GM10248 (cell line): ENCODE data around the gene NR4A3.

ENCODE experiments used
- CTCF ChIA-PET: fragments of 300-600 bp; sonication (Branson Sonifier 250); formaldehyde crosslinking; extraction: SDS; loops from one replicate; lab custom pipeline; 2021; ENCODE audit warnings: antibody characterized with exemption; lab: Yijun Ruan, JAX
- POLR2A ChIA-PET: fragments of 350-650 bp; sonication (Branson Sonifier 250); formaldehyde crosslinking; extraction: SDS; loops from one replicate; lab custom pipeline; 2020; ENCODE audit warnings: antibody characterized with exemption; lab: Yijun Ruan, JAX
- DNase-seq: peaks from one replicate; pipeline ENCODE4 v3.0.0; 2012; ENCODE audit errors: extremely low spot score
- TF ChIP-seq, protein P1 (sequence below): IDR thresholded peaks from 2 replicates; pipeline ENCODE4 v1.5.1; 2012; ENCODE audit warnings: mild to moderate bottlenecking, low read depth; ENCODE audit errors: extremely low read depth, missing control alignments, control extremely low read depth

The NR4A3 gene

DNA sequence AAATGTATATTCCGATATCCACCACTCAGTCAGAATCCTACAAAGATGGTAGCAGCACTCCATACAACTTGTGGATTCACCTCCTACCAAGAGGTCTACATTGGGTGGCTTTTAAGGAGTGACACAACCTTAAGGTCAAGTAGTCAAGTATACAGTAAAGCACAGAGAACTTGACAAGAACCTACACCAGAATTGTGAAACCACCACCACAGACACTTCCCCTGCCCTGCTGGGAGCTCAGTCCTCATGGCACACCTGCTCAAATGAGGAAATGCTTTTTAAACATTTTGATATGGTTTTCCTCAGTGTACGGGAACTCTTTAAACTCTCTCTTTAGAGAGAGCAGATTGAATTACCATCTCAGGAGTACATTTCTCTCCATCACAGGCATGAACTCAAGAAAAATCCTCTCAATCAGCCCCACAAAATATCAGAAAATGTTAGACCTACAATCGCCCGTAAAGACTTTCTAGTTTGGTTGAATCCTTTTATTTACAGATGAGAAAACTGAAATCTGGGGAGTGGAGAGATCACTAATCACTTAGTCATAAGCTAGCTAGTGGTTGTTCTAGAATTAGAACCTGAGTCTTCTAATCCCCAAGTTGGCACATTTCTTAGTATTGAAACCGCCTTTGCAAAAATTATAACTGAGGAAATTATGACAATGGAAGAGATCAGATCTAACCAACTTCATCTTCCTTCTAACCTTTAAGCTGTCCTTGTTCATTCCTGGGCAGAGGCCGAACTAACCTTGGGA, 38.5 kb upstream of the NR4A3 start:
- ChIA-PET CTCF (interaction anchor here (1.6 kb wide), 1 partner anchor 12 kb away, joined by 4 read pairs; no protein-coding TSS in a partner anchor), POLR2A (no interaction called here)
- TF ChIP-seq, protein P1, sequence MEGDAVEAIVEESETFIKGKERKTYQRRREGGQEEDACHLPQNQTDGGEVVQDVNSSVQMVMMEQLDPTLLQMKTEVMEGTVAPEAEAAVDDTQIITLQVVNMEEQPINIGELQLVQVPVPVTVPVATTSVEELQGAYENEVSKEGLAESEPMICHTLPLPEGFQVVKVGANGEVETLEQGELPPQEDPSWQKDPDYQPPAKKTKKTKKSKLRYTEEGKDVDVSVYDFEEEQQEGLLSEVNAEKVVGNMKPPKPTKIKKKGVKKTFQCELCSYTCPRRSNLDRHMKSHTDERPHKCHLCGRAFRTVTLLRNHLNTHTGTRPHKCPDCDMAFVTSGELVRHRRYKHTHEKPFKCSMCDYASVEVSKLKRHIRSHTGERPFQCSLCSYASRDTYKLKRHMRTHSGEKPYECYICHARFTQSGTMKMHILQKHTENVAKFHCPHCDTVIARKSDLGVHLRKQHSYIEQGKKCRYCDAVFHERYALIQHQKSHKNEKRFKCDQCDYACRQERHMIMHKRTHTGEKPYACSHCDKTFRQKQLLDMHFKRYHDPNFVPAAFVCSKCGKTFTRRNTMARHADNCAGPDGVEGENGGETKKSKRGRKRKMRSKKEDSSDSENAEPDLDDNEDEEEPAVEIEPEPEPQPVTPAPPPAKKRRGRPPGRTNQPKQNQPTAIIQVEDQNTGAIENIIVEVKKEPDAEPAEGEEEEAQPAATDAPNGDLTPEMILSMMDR = no peak
- no peak for DNase-seq

DNA sequence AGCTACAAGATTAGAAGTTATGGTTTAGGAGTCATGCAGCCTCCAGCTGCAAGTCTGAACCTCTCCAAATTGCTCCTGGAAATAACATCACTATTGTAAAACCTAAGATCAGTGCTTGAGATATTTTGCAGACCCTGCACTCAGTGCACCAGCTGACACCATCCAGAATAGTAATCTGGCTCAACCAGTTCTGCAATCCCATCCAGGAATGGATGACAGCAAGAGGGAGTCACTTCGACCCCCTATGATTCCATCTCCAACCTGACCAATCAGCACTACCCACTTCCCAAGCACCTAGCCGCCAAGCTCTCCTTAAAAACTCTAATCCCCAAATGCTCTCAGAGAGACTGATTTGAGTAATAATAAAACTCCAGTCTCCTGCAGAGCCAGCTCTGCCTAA, 37.9 kb upstream of the NR4A3 start:
- TF ChIP-seq, protein P1 = no peak
- DNase-seq = no peak
- ChIA-PET POLR2A (interaction anchor here (0.6 kb wide), 1 partner anchor 344 kb away, joined by 9 read pairs; no protein-coding TSS in a partner anchor), CTCF (interaction anchor here (1.1 to 1.6 kb wide), 2 partner anchors 11 to 15 kb away, joined by 4 read pairs; no protein-coding TSS in a partner anchor)

DNA sequence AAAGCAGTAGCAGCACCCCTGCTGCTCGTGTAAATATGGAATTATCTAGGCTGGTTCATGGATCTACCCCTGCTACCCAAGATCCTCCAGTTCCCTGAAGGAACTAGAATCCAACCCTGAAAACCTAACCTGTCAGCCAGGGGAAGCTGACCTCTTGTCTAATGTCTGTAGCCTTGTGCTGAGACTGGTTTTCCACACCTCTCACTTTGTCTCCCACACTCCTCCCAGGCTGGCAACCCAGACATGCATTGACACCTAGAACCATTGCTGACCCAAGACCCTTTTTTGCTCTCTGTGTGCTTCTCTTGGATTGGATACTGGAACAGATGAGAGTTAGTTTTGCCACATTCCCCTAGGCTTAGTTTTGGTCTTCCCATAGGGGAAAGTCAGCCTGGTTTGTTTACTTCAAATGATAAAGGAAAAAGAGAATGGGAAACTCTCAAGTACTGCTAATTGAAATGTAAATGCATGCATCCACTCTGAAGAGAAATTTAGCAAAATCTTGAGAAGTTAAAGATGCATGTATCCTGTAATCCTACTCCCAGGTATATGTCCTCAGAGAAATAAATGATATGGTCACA, 36.6 kb upstream of the NR4A3 start:
- TF ChIP-seq, protein P1 = no peak
- ChIA-PET CTCF (interaction anchor here (1.1 to 1.6 kb wide), 2 partner anchors 10 to 14 kb away, joined by 4 read pairs; no protein-coding TSS in a partner anchor), POLR2A (no interaction called here)

DNA sequence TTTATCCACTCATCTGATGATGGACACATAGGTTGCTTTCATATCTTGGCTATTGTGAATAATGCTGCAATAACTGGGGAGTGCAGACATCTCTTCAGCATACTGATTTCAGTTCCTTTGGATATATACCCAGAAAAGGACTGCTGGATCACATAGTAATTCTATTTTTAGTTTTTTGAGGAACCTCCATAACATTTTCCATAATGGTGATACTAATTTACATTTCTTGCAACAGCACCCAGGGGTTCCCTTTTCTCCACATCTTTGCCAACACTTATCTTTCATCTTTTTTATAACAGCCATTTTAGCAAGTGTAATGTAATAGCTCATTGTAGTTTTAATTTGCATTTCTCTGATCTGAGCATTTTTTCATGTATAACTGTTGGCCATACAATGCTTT, 34.1 kb upstream of the NR4A3 start:
- no peak for DNase-seq
- TF ChIP-seq, protein P1 = no peak
- ChIA-PET POLR2A (no interaction called here), CTCF (no interaction called here)

More for the DNA sequence above, 36.6 kb upstream of the NR4A3 start:
- no peak for DNase-seq

DNA sequence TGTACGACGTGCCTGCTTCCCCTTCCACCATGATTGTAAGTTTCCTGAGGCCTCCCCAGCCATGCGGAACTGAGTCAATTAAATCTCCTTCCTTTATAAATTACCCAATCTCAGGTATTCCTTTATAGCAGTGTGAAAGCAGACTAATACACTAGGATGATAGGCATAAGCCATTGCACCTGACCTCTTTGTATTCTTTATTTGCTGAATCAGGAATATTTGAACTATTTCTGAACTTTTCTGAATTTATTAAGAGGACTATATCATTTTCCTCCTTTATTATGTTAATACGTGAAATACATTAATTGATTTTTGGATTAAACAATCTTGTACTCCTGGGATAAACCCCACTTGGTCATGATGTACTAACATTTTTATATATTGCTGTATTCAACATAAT, 28.2 kb upstream of the NR4A3 start:
- POLR2A ChIA-PET = no interaction called here
- DNase-seq = no peak
- CTCF ChIA-PET = no interaction called here
- TF ChIP-seq, protein P1 = no peak

DNA sequence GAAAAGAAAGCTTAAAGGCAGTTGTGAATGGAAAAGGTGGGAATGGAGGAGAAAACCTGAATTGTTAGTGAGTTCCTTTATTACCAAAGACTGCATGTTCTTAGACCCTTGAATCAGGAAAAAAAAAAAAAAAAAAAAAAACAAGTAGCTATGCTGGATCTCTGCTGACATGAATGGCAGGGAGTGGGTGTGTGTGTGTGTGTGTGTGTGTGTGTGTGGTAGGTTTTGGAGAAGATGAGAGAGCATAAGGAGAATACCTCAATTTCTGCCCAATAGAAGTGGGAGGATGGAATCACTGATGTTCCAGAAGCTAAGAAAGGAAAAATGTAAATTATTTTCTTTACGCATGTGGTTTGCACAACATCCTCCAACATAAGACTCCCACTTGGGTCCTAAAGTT, 25.5 kb upstream of the NR4A3 start:
- TF ChIP-seq, protein P1 = no peak
- DNase-seq = no peak
- ChIA-PET POLR2A (no interaction called here), CTCF (interaction anchor here (0.7 to 1.2 kb wide), 3 partner anchors 28 to 641 kb away, joined by 3 read pairs; no protein-coding TSS in a partner anchor)
